CD1c-positive myeloid dendritic cell (primary cell): ENCODE data around the gene TTC27.
"Not testable (repeated sequence)": the region's sequence is repeated elsewhere in the genome, so short reads cannot be mapped to it uniquely, and the experiment has no call there.

ENCODE experiments used
- DNase-seq: peaks from one replicate; pipeline ENCODE4 v3.0.0-alpha.2; 2016; ENCODE audit errors: extremely low spot score

Gene TTC27

GRCh38 chr2:32719933-32720716, 92.3 kb downstream of the TTC27 start:
- no peak for DNase-seq

DNA sequence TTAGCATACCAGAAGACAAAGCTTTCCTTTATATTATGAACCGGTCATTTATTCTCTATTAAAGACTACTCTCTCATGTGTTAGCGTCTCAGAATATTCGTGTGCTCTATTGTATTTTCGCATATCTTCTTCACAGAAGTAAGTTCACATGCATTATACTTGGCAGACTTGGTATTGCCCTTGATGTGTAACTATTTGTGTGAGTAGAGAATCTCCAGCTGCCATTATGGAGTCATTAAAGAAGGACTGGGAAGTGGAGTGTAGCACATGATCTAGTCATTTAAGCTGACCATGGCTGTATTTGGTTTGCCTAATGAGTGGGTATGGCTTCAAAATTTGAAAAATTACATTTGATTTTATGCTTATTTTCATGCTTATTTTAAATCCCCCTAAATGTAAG, 92.9 kb downstream of the TTC27 start:
- no peak for DNase-seq

DNA sequence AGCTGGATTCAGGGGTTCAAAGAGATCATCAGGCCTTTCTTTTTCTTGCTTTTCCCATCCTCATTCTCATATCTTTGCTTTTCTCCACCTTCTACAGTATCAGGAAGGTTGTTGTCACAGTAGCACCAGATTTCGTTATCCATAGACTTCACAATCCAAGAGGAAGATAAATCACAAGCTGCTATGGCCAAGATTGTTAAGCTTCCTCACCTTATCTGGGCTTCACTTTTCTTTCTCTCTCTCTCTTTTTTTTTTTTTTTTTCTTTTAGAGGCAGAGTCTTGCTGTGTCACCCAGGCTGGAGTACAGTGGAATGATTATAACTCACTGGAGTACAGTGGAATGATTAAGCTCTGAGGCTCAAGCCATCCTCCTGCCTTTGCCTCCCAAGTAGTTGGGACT, 93.5 kb downstream of the TTC27 start:
- DNase-seq: no peak

DNA sequence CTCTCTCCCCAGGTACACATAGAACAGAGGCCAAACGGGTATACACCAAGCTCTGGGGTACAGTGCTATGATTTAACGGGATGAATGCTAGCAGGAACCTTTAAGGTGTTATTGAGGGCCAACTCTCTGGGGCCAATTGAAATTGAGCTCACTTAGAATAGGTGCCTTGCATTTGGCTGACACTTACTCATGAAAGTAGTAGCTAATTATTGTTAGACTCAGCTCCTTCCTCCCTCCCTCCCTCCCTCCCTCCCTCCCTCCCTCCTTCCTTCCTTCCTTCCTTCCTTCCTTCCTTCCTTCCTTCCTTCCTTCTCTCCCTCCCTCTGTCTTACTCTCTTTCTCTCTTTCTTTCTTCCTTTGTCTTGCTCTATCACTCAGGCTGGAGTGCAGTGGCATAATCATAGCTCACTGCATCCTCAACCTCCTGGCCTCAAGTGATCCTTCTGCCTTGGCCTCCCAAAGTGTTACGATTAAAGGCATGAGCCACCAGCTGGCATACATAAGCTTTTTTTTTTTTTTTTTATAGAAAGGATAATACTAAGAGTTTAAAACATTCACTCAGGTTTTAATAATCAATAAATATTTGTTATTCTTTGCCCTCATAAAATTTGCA, 95.7 kb downstream of the TTC27 start:
- no peak for DNase-seq

DNA sequence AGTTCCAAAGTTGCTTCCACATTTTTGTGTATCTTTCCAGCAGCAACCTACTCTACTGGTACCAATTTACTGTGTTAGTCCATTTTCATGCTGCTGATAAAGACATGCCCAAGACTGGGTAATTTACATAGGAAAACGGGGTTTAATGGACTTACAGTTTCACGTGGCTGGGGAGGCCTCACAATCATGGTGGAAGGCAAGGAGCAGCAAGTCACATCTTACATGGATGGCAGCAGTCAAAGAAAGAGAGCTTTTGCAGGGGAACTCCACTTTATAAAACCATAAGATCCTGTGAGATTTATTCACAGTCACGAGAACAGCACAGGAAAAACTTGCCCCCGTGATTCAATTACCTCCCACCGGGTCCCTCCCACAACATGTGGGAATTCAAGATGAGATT, 98.8 kb downstream of the TTC27 start:
- DNase-seq: not testable (repeated sequence)

GRCh38 chr2:32727157-32727556, 99.3 kb downstream of the TTC27 start:
- DNase-seq: no peak

- not testable (repeated sequence) for DNase-seq
Measured at GRCh38 chr2:32730958-32731357, 103.1 kb downstream of the TTC27 start.

GRCh38 chr2:32732120-32732519, 104.3 kb downstream of the TTC27 start:
- no peak for DNase-seq

GRCh38 chr2:32732912-32733472, 105.1 kb downstream of the TTC27 start:
- no peak for DNase-seq

- DNase-seq: no peak
Measured at GRCh38 chr2:32735348-32735747, 107.5 kb downstream of the TTC27 start.

DNA sequence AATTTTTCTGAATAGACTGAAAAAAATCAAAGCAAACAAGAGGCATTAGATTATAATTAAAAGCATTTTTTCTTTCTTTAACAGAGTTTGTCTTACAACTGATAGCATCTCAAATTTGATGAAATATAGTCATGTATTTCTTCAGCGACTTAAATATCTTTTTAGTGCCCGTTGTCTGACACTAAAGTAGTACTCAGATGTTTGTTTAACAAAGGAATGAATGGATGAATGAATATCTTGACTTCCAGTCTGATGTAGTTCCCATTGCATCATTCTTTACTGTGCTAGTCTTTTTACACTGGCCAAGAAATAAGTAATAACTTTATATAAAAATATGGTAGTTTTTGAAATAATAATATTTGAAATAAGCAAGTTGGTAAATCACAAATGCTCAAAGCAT, 111.1 kb downstream of the TTC27 start:
- DNase-seq: no peak

DNA sequence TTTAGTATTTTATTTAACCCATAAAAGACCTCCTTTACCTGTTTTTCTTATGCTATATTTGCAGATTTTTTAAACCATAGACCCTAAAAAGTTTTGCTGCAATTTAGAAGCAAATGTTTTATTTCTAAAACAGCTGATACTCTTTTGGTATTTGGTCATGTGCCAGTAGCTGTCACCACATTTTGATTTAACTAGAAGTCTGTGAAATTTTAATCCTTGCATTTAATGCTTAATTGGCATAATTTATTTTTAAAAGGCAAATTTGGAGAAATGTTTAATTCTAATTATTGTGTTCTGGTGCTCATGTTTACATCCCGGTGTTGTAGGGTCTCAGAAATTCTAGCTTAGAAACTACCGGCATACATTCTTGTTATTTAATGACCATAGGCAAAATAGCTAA, 111.8 kb downstream of the TTC27 start:
- DNase-seq: no peak

DNA sequence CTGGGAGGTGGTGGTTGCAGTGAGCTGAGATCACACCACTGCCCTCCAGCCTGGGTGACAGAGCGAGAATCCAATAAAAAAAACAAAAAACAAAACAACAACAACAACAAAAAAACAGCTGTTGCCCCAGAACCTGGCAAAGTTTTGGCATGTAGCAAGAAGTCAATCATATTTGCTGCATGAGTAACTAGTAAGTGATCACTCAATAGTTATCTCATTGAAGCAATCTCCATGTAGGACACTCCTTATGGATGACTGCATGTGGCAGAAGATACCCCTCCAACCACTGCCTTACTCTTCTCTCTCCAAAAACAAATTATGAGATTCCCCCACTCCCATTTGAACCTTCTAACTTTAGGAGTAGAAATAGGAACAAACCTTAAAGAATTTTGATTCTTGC, 113.7 kb downstream of the TTC27 start:
- no peak for DNase-seq

GRCh38 chr2:32742376-32742775, 114.5 kb downstream of the TTC27 start:
- DNase-seq: no peak

- DNase-seq: no peak
Measured at GRCh38 chr2:32743480-32744236, 115.8 kb downstream of the TTC27 start.

GRCh38 chr2:32745191-32745590, 117.3 kb downstream of the TTC27 start:
- DNase-seq: no peak

- no peak for DNase-seq
Measured at GRCh38 chr2:32745675-32746074, 117.8 kb downstream of the TTC27 start.

GRCh38 chr2:32746669-32747068, 118.8 kb downstream of the TTC27 start:
- no peak for DNase-seq

- DNase-seq: no peak
Measured at GRCh38 chr2:32748158-32748557, 120.3 kb downstream of the TTC27 start.

DNA sequence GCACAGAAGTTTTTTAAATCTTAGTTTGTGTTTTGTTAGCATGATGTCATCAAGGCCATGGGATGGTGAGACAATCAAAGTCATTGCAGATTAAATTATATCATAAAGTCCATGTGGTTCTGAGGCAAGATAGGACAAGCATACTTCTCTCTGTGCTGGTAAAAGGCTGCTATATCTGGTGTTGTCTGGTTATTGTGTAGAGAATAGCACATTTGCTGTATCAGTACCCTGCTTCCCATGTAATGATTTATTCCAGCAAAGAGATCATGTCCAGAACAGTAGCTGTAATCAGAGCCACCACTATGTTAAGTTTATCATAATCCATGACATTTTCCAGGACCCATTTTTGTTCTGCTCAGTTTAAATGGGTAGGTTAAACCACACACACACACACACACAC, 123.0 kb downstream of the TTC27 start:
- DNase-seq: no peak

DNA sequence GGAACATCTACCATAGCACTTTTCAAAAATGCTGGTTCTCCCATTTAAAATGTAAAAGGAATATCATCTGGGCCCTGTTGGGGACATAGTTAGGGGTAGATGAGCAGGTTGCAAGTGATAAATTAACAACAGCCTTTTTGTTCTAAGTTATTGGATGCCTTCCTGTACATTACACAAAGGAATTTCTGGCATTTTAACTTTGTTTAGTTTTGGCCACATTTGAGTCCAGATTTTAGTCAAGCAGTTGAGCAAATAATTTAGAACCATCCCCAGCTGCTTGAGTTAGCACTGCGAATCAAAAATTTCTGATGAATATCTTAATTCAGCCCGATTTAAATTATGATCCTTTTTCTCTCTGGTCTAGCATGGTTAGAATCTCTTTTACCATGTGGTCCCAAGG, 124.4 kb downstream of the TTC27 start:
- DNase-seq: no peak

GRCh38 chr2:32752952-32753351, 125.1 kb downstream of the TTC27 start:
- DNase-seq: no peak

GRCh38 chr2:32754676-32755075, 126.8 kb downstream of the TTC27 start:
- not testable (repeated sequence) for DNase-seq
